ENCODE measurements around the gene WDR44. TPM values are rescaled to one million over a fixed set of nuclear protein-coding genes. Genes with fewer than 3 reads are reported as not detected.

The WDR44 gene
- total and polyA plus RNA-seq, 12 donors = 2.2 to 25.9 (median 13.8) TPM

GRCh38 chrX:118423558-118423957 is 77.7 kb downstream of the WDR44 start:
- no peak for DNase-seq
- Histone ChIP-seq H3K27me3 (no peaks in the 10 kb centered on the region), H3K27ac (no peak overlapping the region), H3K4me1 (replicated peaks in 1 of 2) (no peaks in the 10 kb centered on the region), H3K4me3 (no peak overlapping the region), H3K36me3 (replicated peaks in 1 of 2) (no peaks in the 10 kb centered on the region), H3K9me3 (replicated peaks in 1 of 3) (no peaks in the 10 kb centered on the region)
- TF ChIP-seq POLR2A (IDR thresholded peaks at IDR 0.05) (no peak), CTCF (IDR thresholded peaks at IDR 0.05) (no peak)
- WGBS, 4 donors = 88 to 97% (median 89%) methylated on average over 4 of the region's 4 CpGs
- intact Hi-C loops (cut with DNase I) = no loop called here

- no peak overlapping the region for H3K4me3 ChIP-seq
- WGBS, 4 donors = 93 to 98% (median 96%) methylated on average over 5 of the region's 5 CpGs
- H3K36me3 ChIP-seq (replicated peaks in 1 of 2) = no peaks in the 10 kb centered on the region
- intact Hi-C loops (cut with DNase I) = no loop called here
- no peaks in the 10 kb centered on the region for H3K27me3 ChIP-seq
- H3K9me3 ChIP-seq (replicated peaks in 1 of 3) = no peaks in the 10 kb centered on the region
- H3K27ac ChIP-seq = no peak overlapping the region
- no peak for TF ChIP-seq POLR2A (IDR thresholded peaks at IDR 0.05)
- TF ChIP-seq CTCF (IDR thresholded peaks at IDR 0.05) = no peak
- H3K4me1 ChIP-seq (replicated peaks in 1 of 2) = no peaks in the 10 kb centered on the region
- DNase-seq = no peak
Observed at GRCh38 chrX:118432799-118433198, 86.9 kb downstream of the WDR44 start.

- Histone ChIP-seq H3K4me3 (no peak overlapping the region), H3K9me3 (replicated peaks in 1 of 3) (no peaks in the 10 kb centered on the region), H3K4me1 (replicated peaks in 1 of 2) (no peaks in the 10 kb centered on the region), H3K27me3 (no peaks in the 10 kb centered on the region), H3K27ac (no peak overlapping the region), H3K36me3 (replicated peaks in 1 of 2) (peaks cover 0 to 6% of the 10 kb centered on the region in 2 donors)
- no peak for DNase-seq
- intact Hi-C loops (cut with DNase I) = no loop called here
- WGBS, 4 donors = 33 to 65% (median 52%) methylated on average over 1 of the region's 1 CpG
- TF ChIP-seq POLR2A (IDR thresholded peaks at IDR 0.05) (no peak), CTCF (IDR thresholded peaks at IDR 0.05) (no peak)
Observed at GRCh38 chrX:118437283-118437682, 91.4 kb downstream of the WDR44 start.

- WGBS, 4 donors = 62 to 95% (median 75%) methylated on average over 2 to 3 of the region's 3 CpGs
- no peak for DNase-seq
- H3K27me3 ChIP-seq = no peaks in the 10 kb centered on the region
- no peaks in the 10 kb centered on the region for H3K4me1 ChIP-seq (replicated peaks in 1 of 2)
- H3K4me3 ChIP-seq = no peak overlapping the region
- H3K9me3 ChIP-seq (replicated peaks in 1 of 3) = no peaks in the 10 kb centered on the region
- TF ChIP-seq POLR2A (IDR thresholded peaks at IDR 0.05) (no peak), CTCF (IDR thresholded peaks at IDR 0.05) (no peak)
- H3K27ac ChIP-seq = no peak overlapping the region
- H3K36me3 ChIP-seq (replicated peaks in 1 of 2) = peaks cover 0 to 6% of the 10 kb centered on the region in 2 donors
- intact Hi-C loops (cut with DNase I) = no loop called here
Observed at GRCh38 chrX:118448273-118448783, 102.4 kb downstream of the WDR44 start.

Data from adrenal gland (tissue), 12 donors.